CD14-positive monocyte (primary cell): ENCODE results near the gene PRICKLE1. TPM values are rescaled to one million over a fixed set of nuclear protein-coding genes. Genes with fewer than 3 reads are reported as not detected.

Source experiments
- DNase-seq, 3 donors: peaks; one replicate each; pipeline ENCODE4 v3.0.0-alpha.2; 2011 to 2022
- H2AFZ ChIP-seq: 2 replicates; pipeline ENCODE4 v1.6.0; 2012; ENCODE audit warnings: mild to moderate bottlenecking, low read depth, low read length, inconsistent platforms; ENCODE audit not compliant: insufficient read depth, poor library complexity, severe bottlenecking
- H3K27ac ChIP-seq, 2 donors: 1 replicate in 1 of 2; 2 replicates in 1 of 2; pipeline ENCODE4 v1.5.1; 2012 to 2013; ENCODE audit warnings: low read length in 2 of 2, control low read depth in 1 of 2, inconsistent platforms in 1 of 2, low read depth in 1 of 2, mild to moderate bottlenecking in 1 of 2
- H3K27me3 ChIP-seq, 2 donors: one replicate each; pipeline versions ENCODE4 v1.6.0 to v1.6.1; 2011 to 2013; ENCODE audit warnings: low read length in 2 of 2; ENCODE audit not compliant: control insufficient read depth in 2 of 2, insufficient read depth in 2 of 2
- H3K36me3 ChIP-seq, 2 donors: replicated peaks in 1 of 2; 1 replicate in 1 of 2; 2 replicates in 1 of 2; pipeline versions ENCODE4 v1.5.1 to v1.6.1; 2012 to 2013; ENCODE audit warnings: low read length in 2 of 2, control low read depth in 1 of 2, inconsistent platforms in 1 of 2, mild to moderate bottlenecking in 1 of 2; ENCODE audit not compliant: insufficient read depth in 2 of 2, control insufficient read depth in 1 of 2
- H3K4me1 ChIP-seq, 2 donors: 1 replicate in 1 of 2; 2 replicates in 1 of 2; pipeline versions ENCODE4 v1.5.1 to v1.6.1; 2012 to 2013; ENCODE audit warnings: low read length in 2 of 2, control low read depth in 1 of 2, inconsistent platforms in 1 of 2, mild to moderate bottlenecking in 1 of 2, moderate library complexity in 1 of 2; ENCODE audit not compliant: insufficient read depth in 2 of 2, control insufficient read depth in 1 of 2
- H3K4me2 ChIP-seq: replicated peaks from 2 replicates; pipeline ENCODE3; 2012; ENCODE audit warnings: low read length, moderate library complexity, mild to moderate bottlenecking; ENCODE audit not compliant: poor library complexity, severe bottlenecking; ENCODE audit errors: extremely low read depth
- H3K4me3 ChIP-seq, 3 experiments: fragments of 200-600 bp in 1 of 3; sonication (generic) in 1 of 3; replicated peaks in 1 of 3; 1 replicate in 2 of 3; 2 replicates in 1 of 3; pipeline ENCODE4 v1.5.1; 2011 to 2013; ENCODE audit warnings: low read length in 3 of 3, mild to moderate bottlenecking in 3 of 3, control low read depth in 2 of 3, low read depth in 2 of 3, inconsistent platforms in 1 of 3, moderate library complexity in 1 of 3
- H3K79me2 ChIP-seq: 2 replicates; pipeline ENCODE4 v1.6.0; 2012; ENCODE audit warnings: mild to moderate bottlenecking, control low read depth, inconsistent platforms, low read length, moderate library complexity; ENCODE audit not compliant: insufficient read depth
- H3K9ac ChIP-seq: 2 replicates; pipeline ENCODE4 v1.6.0; 2017; ENCODE audit warnings: low read length, mild to moderate bottlenecking; ENCODE audit not compliant: insufficient read depth, poor library complexity, severe bottlenecking
- H3K9me3 ChIP-seq, 2 donors: replicated peaks in 1 of 2; 1 replicate in 1 of 2; 2 replicates in 1 of 2; pipeline versions ENCODE4 v1.5.1 to v1.6.1; 2012 to 2013; ENCODE audit warnings: low read length in 2 of 2, control low read depth in 1 of 2; ENCODE audit not compliant: control insufficient read depth in 1 of 2, insufficient read depth in 1 of 2
- H4K20me1 ChIP-seq: 2 replicates; pipeline ENCODE4 v1.6.0; 2012; ENCODE audit warnings: mild to moderate bottlenecking, low read length, control low read depth, moderate library complexity; ENCODE audit not compliant: insufficient read depth
- H3K27ac Mint-ChIP-seq, 7 donors: one replicate each; pipeline ENCODE4 v1.8.0; 2020; ENCODE audit warnings: mild to moderate bottlenecking in 7 of 7, mixed read lengths in 7 of 7, moderate library complexity in 6 of 7, inconsistent platforms in 2 of 7
- H3K27me3 Mint-ChIP-seq, 3 donors: one replicate each; pipeline ENCODE4 v1.8.0; 2021 to 2022; ENCODE audit warnings: low read depth in 3 of 3, mild to moderate bottlenecking in 3 of 3, mixed read lengths in 3 of 3, moderate library complexity in 3 of 3, inconsistent platforms in 1 of 3
- H3K36me3 Mint-ChIP-seq, 2 donors: one replicate each; pipeline ENCODE4 v1.8.0; 2020; ENCODE audit warnings: mixed read lengths in 2 of 2, inconsistent platforms in 1 of 2, mild to moderate bottlenecking in 1 of 2
- H3K4me1 Mint-ChIP-seq: one replicate; pipeline ENCODE4 v1.8.0; 2020; ENCODE audit warnings: mild to moderate bottlenecking, mixed read lengths
- H3K4me3 Mint-ChIP-seq, 2 donors: one replicate each; pipeline ENCODE4 v1.8.0; 2020; ENCODE audit warnings: mild to moderate bottlenecking in 2 of 2, mixed read lengths in 2 of 2, moderate library complexity in 1 of 2
- H3K9me3 Mint-ChIP-seq, 7 donors: one replicate each; pipeline ENCODE4 v1.8.0; 2020 to 2022; ENCODE audit warnings: mixed read lengths in 7 of 7, mild to moderate bottlenecking in 6 of 7, moderate library complexity in 6 of 7, inconsistent platforms in 2 of 7
- CTCF ChIP-seq: fragments of 200-600 bp; IDR thresholded peaks from one replicate; pipeline ENCODE4 v1.8.0; 2022; ENCODE audit warnings: antibody characterized with exemption, mild to moderate bottlenecking
- WGBS: methylation state at CpG from one replicate; pipeline ENCODE4 v1.1.5; 2013; ENCODE audit warnings: missing lambda C conversion rate; ENCODE audit not compliant: insufficient coverage; 5-methylcytosine and 5-hydroxymethylcytosine counted together
- intact Hi-C, 2 donors: fragments of 100-400 bp; cut with micrococcal nuclease; formaldehyde crosslinking; loops; one replicate each; pipeline versions ENCODE4 v1.15.0 to v1.15.1; 2023
- polyA plus RNA-seq, 3 donors: library from polyadenylated mRNA; depleted of rRNA in 1 of 3; unstranded in 2 of 3; stranded (reverse) in 1 of 3; fragments of 300-500 nt in 2 of 3; fragments of >200 nt in 1 of 3; fragmentation: Illumina TruSeq in 2 of 3; gene quantifications; 1 replicate in 2 of 3; 2 replicates in 1 of 3; pipeline ENCODE4 v1.2.3, GENCODE V29; 2012 to 2021

PRICKLE1 gene
- polyA plus RNA-seq, 3 donors, result 1.3 to 5.1 (median 2.6) TPM

GRCh38 chr12:42498549-42499247, 90.8 kb downstream of the PRICKLE1 start:
- no peaks in the 10 kb centered on the region for H3K27me3 ChIP-seq
- Mint-ChIP-seq H3K4me1 (no peaks in the 10 kb centered on the region), H3K27ac (no peak overlapping the region), H3K36me3 (no peaks in the 10 kb centered on the region), H3K4me3 (no peak overlapping the region), H3K27me3 (peaks cover 1 to 4% (median 1%) of the 10 kb centered on the region in 3 donors), H3K9me3 (peaks cover 0 to 3% (median 0%) of the 10 kb centered on the region in 7 donors)
- H3K9ac ChIP-seq, result no peak overlapping the region
- H3K36me3 ChIP-seq, result no peaks in the 10 kb centered on the region
- no peaks in the 10 kb centered on the region for H3K4me1 ChIP-seq
- TF ChIP-seq CTCF, result no peak
- no peak overlapping the region for H3K4me2 ChIP-seq
- H3K4me3 ChIP-seq, result no peak overlapping the region
- 95% methylated on average over 3 of the region's 3 CpGs for WGBS
- no peak for DNase-seq
- H3K27ac ChIP-seq, result no peak overlapping the region
- intact Hi-C loops, result no loop called here
- no peaks in the 10 kb centered on the region for H4K20me1 ChIP-seq
- no peaks in the 10 kb centered on the region for H3K9me3 ChIP-seq
- no peaks in the 10 kb centered on the region for H3K79me2 ChIP-seq
- H2AFZ ChIP-seq, result no peak overlapping the region

GRCh38 chr12:42496886-42497285, 92.7 kb downstream of the PRICKLE1 start:
- H3K4me2 ChIP-seq, result no peak overlapping the region
- intact Hi-C loops, result no loop called here
- H3K27me3 ChIP-seq, result no peaks in the 10 kb centered on the region
- H3K79me2 ChIP-seq, result no peaks in the 10 kb centered on the region
- Mint-ChIP-seq H3K36me3 (no peaks in the 10 kb centered on the region), H3K27ac (no peak overlapping the region), H3K4me3 (no peak overlapping the region), H3K27me3 (peaks cover 1 to 4% (median 1%) of the 10 kb centered on the region in 3 donors), H3K9me3 (peaks cover 0 to 3% (median 0%) of the 10 kb centered on the region in 7 donors), H3K4me1 (no peaks in the 10 kb centered on the region)
- no peak overlapping the region for H3K27ac ChIP-seq
- H3K4me3 ChIP-seq, result no peak overlapping the region
- H2AFZ ChIP-seq, result no peak overlapping the region
- no peaks in the 10 kb centered on the region for H4K20me1 ChIP-seq
- no peak overlapping the region for H3K9ac ChIP-seq
- no peaks in the 10 kb centered on the region for H3K9me3 ChIP-seq
- DNase-seq, result no peak
- WGBS, result no CpG with 5 or more reads among the region's 4 CpGs
- H3K36me3 ChIP-seq, result no peaks in the 10 kb centered on the region
- no peak for TF ChIP-seq CTCF
- no peaks in the 10 kb centered on the region for H3K4me1 ChIP-seq
